Glomerular visceral epithelial cell (primary cell): ENCODE results near the gene INPP5E.

Source experiments
- DNase-seq: peaks from one replicate; pipeline ENCODE4 v3.0.0-alpha.2; 2016; ENCODE audit errors: extremely low spot score

INPP5E gene

DNA sequence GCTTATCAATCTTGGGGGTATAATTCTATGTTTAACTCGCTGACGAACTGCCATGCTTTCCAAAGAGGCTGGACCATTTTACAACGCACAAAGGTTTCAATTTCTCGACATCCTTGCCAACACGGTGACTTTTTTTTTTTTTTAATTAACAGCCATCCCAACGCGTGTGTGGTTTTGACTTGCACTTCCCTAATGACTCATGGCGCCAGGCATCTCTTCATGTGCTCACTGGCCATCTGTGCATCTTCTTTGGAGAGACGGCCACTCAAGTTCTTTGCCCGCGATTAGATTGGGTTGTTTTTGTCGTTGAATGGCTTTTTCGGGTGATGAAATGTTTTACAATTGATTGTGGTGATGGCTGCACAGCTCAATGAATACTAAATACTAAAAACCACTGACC, 53.6 kb downstream of the INPP5E start:
- DNase-seq: no peak

DNA sequence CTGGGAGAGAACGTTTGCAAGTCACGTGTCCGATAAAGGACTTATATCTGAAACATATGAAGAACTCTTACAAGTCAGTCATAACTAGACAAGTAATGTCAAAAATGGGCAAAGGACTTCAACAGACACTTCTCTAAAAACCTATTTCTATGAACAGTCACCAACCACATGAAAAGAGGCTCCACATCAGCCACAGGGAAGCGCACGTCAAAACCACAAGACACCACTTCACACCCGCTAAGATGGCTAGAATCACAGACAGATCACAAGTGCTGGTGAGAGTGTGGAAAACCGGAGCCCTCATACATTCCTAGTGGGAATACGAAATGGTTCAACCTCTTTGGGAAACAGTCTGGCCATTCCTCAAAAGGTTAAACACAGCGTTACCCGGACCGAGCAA, 54.6 kb downstream of the INPP5E start:
- no peak for DNase-seq

DNA sequence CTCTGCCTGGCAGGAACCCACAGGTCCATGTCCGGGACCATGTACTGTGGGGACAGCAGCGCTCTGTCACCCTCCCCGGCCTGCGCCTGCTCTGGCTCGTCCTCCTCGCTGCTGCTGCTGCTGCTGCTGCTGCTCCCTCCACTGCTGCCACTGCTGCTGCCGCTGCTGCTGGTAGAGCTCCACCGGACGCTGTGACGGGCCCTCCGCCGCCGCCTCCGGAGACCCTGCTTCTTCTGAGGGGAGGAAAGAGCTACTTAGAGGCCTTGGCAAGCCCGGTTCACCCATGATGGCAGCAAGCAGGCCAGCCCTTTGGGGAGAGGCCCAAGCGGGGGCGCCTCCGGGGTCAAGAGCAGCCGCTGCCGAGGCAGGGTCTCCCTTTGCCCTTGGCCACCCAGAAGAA, 56.2 kb downstream of the INPP5E start:
- DNase-seq: no peak

DNA sequence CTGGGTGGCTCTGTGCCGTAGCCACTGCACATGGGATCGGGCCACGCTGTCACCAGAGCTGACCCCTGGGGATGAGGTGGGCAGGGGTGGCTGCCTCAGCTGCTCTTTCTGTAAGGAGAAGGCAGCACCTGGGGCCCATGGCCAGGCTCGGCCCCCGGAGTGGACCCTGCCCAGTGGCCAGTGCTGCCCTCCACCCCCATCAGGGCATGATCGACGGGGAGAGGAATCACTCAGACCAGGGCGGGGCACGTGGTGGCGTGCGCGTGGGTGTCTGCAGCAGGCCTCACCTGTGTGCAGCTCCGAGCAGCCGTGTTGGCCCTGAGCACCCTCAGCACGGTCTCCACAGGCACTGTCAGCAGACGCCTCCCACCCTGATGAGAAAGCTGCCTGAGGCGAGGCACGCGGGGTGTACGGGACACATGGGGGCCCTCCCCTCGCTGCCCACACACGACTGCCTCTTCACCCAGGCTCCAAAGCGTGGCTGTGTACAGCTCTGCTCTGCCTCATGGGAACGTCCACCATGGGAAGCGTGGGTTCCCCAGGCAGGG, 57.6 kb downstream of the INPP5E start:
- no peak for DNase-seq

DNA sequence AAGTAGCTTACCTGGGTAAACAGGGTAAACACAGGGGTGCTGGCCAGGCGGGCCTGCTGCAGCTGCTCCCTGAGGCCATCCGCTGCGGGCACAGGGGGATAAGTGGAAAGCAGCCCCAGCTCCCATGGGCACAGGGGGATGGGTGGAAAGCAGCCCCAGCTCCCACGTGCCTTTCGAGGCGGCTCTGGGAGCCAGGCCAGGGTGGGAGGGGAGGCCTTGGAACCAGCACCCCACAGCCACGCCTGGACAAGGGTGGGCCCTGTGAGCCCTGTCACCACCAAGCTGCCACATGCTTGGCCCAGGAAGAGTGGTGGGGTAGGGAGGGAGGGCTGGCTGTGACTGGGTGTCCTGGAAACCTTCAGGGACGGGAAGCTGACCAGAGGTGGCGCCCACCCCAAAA, 58.3 kb downstream of the INPP5E start:
- no peak for DNase-seq

DNA sequence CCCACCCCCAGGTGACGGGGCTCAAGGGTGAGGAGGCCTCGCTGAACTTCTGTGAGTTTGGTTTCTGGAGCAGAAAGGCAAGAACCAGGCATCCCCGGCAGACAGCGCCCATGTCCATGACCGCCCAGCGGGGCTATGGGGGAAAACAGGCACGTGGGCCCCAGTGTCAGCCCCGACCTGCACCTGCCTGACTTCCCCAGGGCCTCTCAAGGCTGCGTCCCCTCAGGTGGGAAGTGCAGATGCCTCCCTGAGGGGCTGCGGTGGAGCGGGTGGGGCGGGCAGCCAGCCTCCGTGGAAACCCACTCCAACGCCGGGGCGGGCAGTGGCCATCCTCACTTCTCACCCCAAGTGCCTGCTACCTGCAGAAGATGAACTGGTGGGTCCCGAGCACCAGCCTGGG, 59.3 kb downstream of the INPP5E start:
- DNase-seq: no peak

DNA sequence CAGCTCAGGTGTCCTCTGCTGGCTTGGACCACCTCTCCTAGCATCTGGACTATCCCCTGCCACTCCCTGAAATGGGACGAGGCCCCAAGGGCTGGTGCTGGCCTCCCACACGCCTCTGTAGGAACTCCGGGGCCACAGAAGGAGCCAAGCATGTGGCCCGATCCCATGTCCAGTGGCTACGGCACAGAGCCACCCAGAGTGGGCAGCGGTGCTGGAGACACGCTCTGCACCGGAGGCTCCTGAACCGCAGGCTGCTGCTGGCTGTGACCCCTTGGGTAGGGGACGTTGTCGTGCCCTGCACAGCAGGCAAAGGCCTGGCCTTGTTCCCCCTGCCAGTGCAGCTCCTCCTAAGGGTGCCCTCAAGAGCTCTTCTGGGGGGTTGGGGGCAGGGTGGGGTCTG, 59.8 kb downstream of the INPP5E start:
- no peak for DNase-seq

DNA sequence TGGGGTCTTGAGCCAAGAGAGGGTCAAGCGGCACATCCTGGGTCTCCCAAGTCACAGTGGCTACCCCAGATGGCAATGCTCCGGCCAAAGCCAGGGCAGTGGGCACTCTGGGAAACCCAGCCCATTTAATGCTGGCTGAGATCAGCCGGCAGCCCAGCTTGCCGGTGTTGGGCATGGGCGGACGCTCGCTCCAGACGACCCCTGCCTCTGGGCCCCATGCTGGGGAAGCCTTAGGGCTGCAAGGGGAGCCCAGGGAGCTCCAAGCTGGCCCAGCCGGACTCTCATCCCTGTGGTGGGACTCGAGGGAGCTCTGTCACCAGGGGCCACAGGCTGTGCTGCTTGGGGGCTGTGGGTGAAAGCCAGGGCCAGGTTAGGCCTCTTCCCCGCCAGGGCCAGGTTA, 60.2 kb downstream of the INPP5E start:
- no peak for DNase-seq

DNA sequence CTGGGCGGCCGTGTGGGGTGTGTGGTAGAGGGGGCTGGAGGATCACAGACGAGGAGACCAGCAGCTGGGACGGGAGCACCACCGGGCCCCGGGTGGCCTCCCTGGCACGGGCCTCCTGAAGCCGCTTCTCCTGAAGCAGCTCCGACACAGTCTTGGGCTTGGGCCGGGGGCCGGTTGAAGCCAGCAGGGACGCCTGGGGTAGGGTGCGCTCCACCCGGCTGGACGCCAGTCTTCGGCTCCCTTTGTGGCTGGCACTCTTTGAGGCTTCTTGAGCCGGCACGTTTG, 60.7 kb downstream of the INPP5E start:
- DNase-seq: no peak
